Dermis microvascular lymphatic vessel endothelial cell (primary cell): Measurements from ENCODE around the gene FLVCR1. TPM values are rescaled to one million over a fixed set of nuclear protein-coding genes. Genes with fewer than 3 reads are reported as not detected.

ENCODE experiments used
- DNase-seq, 2 donors: peaks; one replicate each; pipeline versions ENCODE4 v3.0.0 to v3.0.0-alpha.2; 2010; ENCODE audit warnings: low read depth in 2 of 2
- total RNA-seq: library from RNA; depleted of rRNA; stranded (reverse); fragments of >200 nt; gene quantifications from 2 replicates; pipeline ENCODE4 v1.2.1, GENCODE V29; 2014

Gene FLVCR1
- total RNA-seq, 1 donor from 2014 or later: 6.9 TPM

- DNase-seq: no peak
Observed at GRCh38 chr1:212945463-212946160, 87.5 kb downstream of the FLVCR1 start.

GRCh38 chr1:212946872-212947271 is 88.8 kb downstream of the FLVCR1 start:
- no peak for DNase-seq

Other genes with a start within 250 kb of the FLVCR1 start
- gene ATF3, start 249.5 kb upstream of the FLVCR1 start, total RNA-seq: 1.0 and 1.3 TPM in 2 replicates
- gene BATF3, start 158.4 kb upstream of the FLVCR1 start, total RNA-seq: 0.64 and 1.4 TPM in 2 replicates
- 25.3 and 31.5 TPM in 2 replicates for gene NSL1, start 66.5 kb upstream of the FLVCR1 start, total RNA-seq
- gene TATDN3, start 66.4 kb upstream of the FLVCR1 start, total RNA-seq: 8.6 TPM in 2 replicates
- gene SPATA45, start 10.6 kb upstream of the FLVCR1 start, total RNA-seq: not detected in 2 replicates
- gene VASH2, start 92.3 kb downstream of the FLVCR1 start, total RNA-seq: 0.13 TPM in 2 replicates
- 38.0 and 38.4 TPM in 2 replicates for gene ANGEL2, start 157.6 kb downstream of the FLVCR1 start, total RNA-seq
- 15.5 and 16.9 TPM in 2 replicates for gene RPS6KC1, start 193.0 kb downstream of the FLVCR1 start, total RNA-seq